ENCODE measurements around the gene IGLL1.

GRCh38 chr22:23550049-23550650 lies 29.9 kb downstream of the IGLL1 start:
- TF ChIP-seq, protein P1, sequence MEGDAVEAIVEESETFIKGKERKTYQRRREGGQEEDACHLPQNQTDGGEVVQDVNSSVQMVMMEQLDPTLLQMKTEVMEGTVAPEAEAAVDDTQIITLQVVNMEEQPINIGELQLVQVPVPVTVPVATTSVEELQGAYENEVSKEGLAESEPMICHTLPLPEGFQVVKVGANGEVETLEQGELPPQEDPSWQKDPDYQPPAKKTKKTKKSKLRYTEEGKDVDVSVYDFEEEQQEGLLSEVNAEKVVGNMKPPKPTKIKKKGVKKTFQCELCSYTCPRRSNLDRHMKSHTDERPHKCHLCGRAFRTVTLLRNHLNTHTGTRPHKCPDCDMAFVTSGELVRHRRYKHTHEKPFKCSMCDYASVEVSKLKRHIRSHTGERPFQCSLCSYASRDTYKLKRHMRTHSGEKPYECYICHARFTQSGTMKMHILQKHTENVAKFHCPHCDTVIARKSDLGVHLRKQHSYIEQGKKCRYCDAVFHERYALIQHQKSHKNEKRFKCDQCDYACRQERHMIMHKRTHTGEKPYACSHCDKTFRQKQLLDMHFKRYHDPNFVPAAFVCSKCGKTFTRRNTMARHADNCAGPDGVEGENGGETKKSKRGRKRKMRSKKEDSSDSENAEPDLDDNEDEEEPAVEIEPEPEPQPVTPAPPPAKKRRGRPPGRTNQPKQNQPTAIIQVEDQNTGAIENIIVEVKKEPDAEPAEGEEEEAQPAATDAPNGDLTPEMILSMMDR (IDR thresholded peaks at IDR 0.05), result no peak
- TF ChIP-seq, protein P2, sequence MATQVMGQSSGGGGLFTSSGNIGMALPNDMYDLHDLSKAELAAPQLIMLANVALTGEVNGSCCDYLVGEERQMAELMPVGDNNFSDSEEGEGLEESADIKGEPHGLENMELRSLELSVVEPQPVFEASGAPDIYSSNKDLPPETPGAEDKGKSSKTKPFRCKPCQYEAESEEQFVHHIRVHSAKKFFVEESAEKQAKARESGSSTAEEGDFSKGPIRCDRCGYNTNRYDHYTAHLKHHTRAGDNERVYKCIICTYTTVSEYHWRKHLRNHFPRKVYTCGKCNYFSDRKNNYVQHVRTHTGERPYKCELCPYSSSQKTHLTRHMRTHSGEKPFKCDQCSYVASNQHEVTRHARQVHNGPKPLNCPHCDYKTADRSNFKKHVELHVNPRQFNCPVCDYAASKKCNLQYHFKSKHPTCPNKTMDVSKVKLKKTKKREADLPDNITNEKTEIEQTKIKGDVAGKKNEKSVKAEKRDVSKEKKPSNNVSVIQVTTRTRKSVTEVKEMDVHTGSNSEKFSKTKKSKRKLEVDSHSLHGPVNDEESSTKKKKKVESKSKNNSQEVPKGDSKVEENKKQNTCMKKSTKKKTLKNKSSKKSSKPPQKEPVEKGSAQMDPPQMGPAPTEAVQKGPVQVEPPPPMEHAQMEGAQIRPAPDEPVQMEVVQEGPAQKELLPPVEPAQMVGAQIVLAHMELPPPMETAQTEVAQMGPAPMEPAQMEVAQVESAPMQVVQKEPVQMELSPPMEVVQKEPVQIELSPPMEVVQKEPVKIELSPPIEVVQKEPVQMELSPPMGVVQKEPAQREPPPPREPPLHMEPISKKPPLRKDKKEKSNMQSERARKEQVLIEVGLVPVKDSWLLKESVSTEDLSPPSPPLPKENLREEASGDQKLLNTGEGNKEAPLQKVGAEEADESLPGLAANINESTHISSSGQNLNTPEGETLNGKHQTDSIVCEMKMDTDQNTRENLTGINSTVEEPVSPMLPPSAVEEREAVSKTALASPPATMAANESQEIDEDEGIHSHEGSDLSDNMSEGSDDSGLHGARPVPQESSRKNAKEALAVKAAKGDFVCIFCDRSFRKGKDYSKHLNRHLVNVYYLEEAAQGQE (IDR thresholded peaks at IDR 0.05; ENCODE audit: insufficient read depth in 1 of 2, low read depth in 2 of 2, low read length in 1 of 2), result no peak

Data from Panc1 (cell line).